ENCODE measurements around the gene NAP1L4.
A peak's percentile ranks its signal among the peaks of the same experiment; 100 is the strongest.

The NAP1L4 gene

GRCh38 chr11:2968341-2968900 is 23.7 kb downstream of the NAP1L4 start:
- Mint-ChIP-seq H3K4me1 (peaks cover 12% of the 10 kb centered on the region), H3K36me3 (ENCODE audit: low read depth) (peaks cover 88% of the 10 kb centered on the region), H3K9me3 (no peaks in the 10 kb centered on the region), H3K4me3 (no peak overlapping the region), H3K27me3 (no peaks in the 10 kb centered on the region), H3K27ac (no peak overlapping the region)
- no peak for DNase-seq
- ATAC-seq = no peak

DNA sequence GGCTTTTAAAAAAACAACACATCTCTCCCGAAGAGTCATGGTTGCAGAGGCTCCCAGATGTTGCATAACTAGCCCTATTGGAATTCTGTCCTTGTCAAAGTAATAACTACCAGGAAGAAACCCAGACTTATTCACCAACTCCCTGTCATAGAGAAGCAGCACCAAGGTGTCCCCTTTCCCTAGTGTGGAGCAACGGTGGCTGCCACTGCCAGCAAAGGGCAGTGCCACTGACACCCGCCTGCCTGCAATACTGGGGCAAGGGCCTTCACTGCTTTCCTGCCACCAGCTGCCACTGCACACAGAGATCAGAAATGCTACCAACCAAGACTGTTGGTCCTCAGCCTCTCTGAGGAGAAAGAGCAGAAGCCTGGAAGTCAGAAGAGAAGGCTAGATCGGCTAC is 27.3 kb downstream of the NAP1L4 start:
- Mint-ChIP-seq H3K4me1 (peaks cover 21% of the 10 kb centered on the region), H3K27ac (no peak overlapping the region), H3K9me3 (no peaks in the 10 kb centered on the region), H3K36me3 (ENCODE audit: low read depth) (peaks cover 84% of the 10 kb centered on the region), H3K4me3 (no peak overlapping the region), H3K27me3 (no peaks in the 10 kb centered on the region)
- ATAC-seq (no peak), DNase-seq (no peak)

- DNase-seq (no peak), ATAC-seq (no peak)
- Mint-ChIP-seq H3K9me3 (no peaks in the 10 kb centered on the region), H3K4me1 (peaks cover 21% of the 10 kb centered on the region), H3K27ac (no peak overlapping the region), H3K27me3 (no peaks in the 10 kb centered on the region), H3K36me3 (ENCODE audit: low read depth) (peaks cover 84% of the 10 kb centered on the region), H3K4me3 (no peak overlapping the region)
Measured at GRCh38 chr11:2963761-2964160, 28.4 kb downstream of the NAP1L4 start.

- Mint-ChIP-seq H3K9me3 (no peaks in the 10 kb centered on the region), H3K27ac (no peak overlapping the region), H3K4me1 (peaks cover 21% of the 10 kb centered on the region), H3K4me3 (no peak overlapping the region), H3K27me3 (no peaks in the 10 kb centered on the region), H3K36me3 (ENCODE audit: low read depth) (peaks cover 84% of the 10 kb centered on the region)
- DNase-seq = no peak
- no peak for ATAC-seq
Measured at GRCh38 chr11:2963112-2963754, 28.9 kb downstream of the NAP1L4 start.

DNA sequence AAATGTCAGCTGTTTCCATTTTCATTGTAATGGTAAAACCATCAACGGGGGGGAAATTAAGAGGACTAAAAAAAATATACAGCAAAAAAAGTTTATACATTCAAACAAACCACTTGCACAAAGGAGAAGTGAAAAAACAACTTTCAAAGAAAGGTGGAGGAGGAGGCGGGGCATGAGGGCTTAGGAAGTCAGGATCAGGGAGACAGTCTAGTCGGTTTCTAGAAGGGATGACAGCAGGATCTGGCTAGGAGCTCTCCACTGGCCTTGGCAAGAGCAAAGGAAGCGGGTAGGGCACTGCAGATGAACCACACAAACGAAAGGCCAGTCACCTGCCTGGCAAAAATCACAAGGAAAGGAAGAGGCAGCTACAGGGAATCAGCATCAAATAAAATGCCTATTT is 31.0 kb downstream of the NAP1L4 start:
- no peak overlapping the region for H3K27ac Mint-ChIP-seq

DNA sequence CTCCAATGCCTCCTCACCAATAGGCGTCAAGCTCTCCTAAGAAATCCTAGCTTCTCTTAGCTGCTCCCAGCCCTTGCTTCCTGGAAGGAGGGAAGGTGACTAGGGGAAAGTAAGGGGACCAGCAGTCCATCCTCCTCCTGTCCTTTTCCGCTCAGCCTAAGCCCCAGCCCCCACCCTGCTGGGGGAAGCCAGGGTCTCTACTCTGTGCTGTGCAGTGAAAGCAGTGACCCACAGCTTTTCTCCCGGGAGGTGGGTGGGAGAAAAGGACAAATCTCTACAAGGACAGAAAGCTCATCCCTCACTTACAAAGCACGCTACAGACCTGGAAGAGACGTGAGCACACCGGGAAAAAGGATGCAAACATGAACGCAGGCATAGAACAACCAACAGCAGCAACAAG is 32.0 kb downstream of the NAP1L4 start:
- Mint-ChIP-seq H3K36me3 (ENCODE audit: low read depth) (peaks cover 79% of the 10 kb centered on the region), H3K4me3 (no peak overlapping the region), H3K27me3 (no peaks in the 10 kb centered on the region), H3K4me1 (peaks cover 22% of the 10 kb centered on the region), H3K9me3 (no peaks in the 10 kb centered on the region), H3K27ac (no peak overlapping the region)
- ATAC-seq (no peak), DNase-seq (no peak)

More for the DNA sequence above, 31.0 kb downstream of the NAP1L4 start:
- Mint-ChIP-seq H3K4me3 (no peak overlapping the region), H3K4me1 (peaks cover 16% of the 10 kb centered on the region), H3K36me3 (ENCODE audit: low read depth) (peaks cover 78% of the 10 kb centered on the region), H3K27me3 (no peaks in the 10 kb centered on the region), H3K9me3 (no peaks in the 10 kb centered on the region)
- no peak for DNase-seq
- no peak for ATAC-seq

DNA sequence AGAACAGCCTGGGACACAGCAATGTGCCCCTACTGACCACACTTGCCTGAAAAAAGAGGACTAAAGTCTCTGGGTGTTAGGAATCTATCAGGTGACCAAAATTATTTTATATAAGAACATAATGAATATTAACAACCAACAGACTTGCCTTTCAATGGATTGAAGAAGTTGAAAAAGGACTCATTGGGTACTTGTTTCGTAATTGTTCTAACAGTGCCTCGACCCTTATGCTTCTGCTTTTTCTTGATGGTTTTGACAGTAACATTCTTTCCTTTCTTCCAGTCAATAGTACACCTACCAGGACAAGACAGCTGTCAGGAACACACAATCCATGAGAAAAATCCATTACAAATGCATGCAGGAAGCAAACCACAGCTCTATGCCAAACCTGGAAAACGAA is 33.9 kb downstream of the NAP1L4 start:
- H3K9me3 Mint-ChIP-seq = no peaks in the 10 kb centered on the region
- peaks cover 77% of the 10 kb centered on the region for H3K36me3 Mint-ChIP-seq (ENCODE audit: low read depth)
- DNase-seq = no peak

GRCh38 chr11:2955906-2956476 is 36.1 kb downstream of the NAP1L4 start:
- no peak for DNase-seq
- no peak for ATAC-seq
- H3K4me1 Mint-ChIP-seq = peaks cover 34% of the 10 kb centered on the region
- H3K9me3 Mint-ChIP-seq = no peaks in the 10 kb centered on the region
- H3K36me3 Mint-ChIP-seq (ENCODE audit: low read depth) = peaks cover 81% of the 10 kb centered on the region
- no peak overlapping the region for H3K4me3 Mint-ChIP-seq
- no peaks in the 10 kb centered on the region for H3K27me3 Mint-ChIP-seq
- peak overlapping the region; percentile 44 for H3K27ac Mint-ChIP-seq

More for the DNA sequence above, 33.9 kb downstream of the NAP1L4 start:
- Mint-ChIP-seq H3K27ac (no peak overlapping the region), H3K4me1 (peaks cover 22% of the 10 kb centered on the region), H3K27me3 (no peaks in the 10 kb centered on the region), H3K4me3 (no peak overlapping the region)
- ATAC-seq = no peak

DNA sequence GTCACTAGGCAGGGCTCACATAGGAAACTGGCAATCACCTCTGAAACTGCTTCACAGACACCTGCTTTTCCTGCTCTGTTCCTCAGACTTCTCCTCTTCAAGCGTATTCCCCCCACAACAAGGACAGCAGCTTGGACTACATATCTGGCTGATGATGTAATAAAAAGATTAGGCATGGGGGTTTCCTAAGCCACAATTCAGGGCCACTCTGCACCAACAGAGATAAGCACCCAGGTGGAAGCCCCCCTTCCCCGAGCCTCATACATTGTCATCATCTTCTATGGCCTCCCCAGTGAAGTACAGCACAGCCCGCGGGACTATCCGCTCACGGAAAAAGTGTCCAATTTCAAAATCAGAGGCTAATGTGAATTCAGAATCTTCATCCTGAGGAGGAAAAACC is 37.9 kb downstream of the NAP1L4 start:
- H3K4me1 Mint-ChIP-seq = peaks cover 43% of the 10 kb centered on the region
- ATAC-seq = no peak
- no peaks in the 10 kb centered on the region for H3K27me3 Mint-ChIP-seq

DNA sequence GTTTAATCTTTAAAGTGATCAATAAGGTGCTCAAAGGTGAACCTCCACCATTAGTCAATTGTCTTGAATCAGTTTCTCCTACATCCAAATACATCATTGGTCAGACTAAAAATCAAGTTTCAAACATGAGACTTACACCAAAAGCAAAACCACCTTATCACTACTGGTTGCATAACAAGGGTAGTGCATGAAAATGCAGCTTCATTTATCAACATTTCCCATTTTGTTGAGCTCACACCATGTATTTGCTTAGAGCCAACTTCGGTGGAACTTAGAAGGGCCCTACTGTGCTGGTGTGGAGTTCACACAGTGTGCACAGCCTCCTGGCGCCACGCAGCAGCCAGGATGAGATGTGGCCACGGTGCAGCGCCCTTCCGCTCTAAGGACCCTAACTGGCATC is 39.8 kb downstream of the NAP1L4 start:
- Mint-ChIP-seq H3K4me3 (no peak overlapping the region), H3K9me3 (no peaks in the 10 kb centered on the region), H3K36me3 (ENCODE audit: low read depth) (peaks cover 85% of the 10 kb centered on the region), H3K27me3 (no peaks in the 10 kb centered on the region), H3K4me1 (peaks cover 53% of the 10 kb centered on the region), H3K27ac (peak overlapping the region; percentile 64)
- DNase-seq = no peak
- no peak for ATAC-seq

More for the DNA sequence above, 37.9 kb downstream of the NAP1L4 start:
- Mint-ChIP-seq H3K9me3 (no peaks in the 10 kb centered on the region), H3K27ac (peak overlapping the region; percentile 23), H3K36me3 (ENCODE audit: low read depth) (peaks cover 79% of the 10 kb centered on the region), H3K4me3 (no peak overlapping the region)
- DNase-seq = no peak

DNA sequence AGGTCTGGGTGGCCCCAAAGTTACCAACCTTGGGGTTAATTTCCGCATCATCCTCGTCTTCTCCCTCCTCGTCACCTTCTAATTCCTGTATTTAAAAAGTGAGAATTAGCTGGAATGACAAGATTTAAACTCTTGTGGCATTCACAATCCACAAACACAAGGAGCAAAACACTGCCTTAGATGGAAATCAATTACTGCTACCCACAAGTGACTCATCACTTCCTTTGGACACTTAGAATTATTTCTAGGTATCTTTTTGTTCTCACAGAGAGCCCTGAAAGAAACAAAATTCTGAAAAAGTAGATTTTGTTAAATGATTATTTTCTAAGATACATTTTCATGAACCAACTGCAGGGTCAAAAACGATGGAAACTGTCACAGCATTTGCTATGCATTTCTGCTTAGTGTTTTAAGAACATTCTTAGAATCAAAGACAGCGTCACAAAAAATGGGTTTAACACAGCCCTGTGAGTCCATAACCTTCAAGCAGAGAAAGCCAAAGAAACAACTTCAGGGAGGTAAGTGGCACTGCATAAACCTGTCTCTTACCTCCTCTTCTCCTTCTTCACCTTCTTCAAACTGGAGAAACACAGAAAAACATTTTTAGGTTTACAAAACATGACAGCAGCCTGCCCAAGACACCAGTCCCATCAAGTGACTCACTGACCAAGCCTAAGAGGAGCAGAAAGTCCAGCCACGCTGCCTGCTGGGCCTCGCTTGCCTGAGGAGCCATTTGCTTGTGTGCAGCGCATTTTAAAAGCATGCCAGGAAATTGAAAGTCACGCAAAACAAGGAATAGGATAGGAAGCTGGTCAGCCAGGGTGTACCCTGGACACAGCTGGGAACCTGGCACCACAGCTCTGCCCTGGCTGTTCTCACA is 40.7 kb downstream of the NAP1L4 start:
- H3K9me3 Mint-ChIP-seq = no peaks in the 10 kb centered on the region
- H3K4me1 Mint-ChIP-seq = peaks cover 61% of the 10 kb centered on the region
- H3K4me3 Mint-ChIP-seq = no peak overlapping the region
- ATAC-seq (no peak), DNase-seq (no peak)
- H3K36me3 Mint-ChIP-seq (ENCODE audit: low read depth) = peaks cover 87% of the 10 kb centered on the region
- peak overlapping the region; percentile 63 for H3K27ac Mint-ChIP-seq
- no peaks in the 10 kb centered on the region for H3K27me3 Mint-ChIP-seq

DNA sequence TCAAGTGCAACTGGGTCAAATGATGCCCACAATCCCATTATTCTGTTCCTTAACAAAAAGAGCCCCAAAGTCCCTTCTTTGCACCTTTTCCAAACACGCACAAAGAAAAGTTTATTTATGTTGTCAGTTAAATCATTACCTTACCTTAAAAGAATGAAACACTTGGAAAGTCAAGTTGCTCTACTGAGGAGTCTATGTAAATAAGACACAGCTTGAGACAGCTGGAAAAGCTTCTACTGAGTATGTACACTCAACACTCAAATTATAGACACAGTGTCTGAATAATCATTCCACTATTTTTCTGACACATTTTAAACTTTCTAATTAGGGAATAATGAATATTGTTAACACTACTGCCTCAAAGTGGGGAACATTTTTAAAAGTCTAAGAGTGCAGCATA is 41.3 kb downstream of the NAP1L4 start:
- peaks cover 67% of the 10 kb centered on the region for H3K4me1 Mint-ChIP-seq

DNA sequence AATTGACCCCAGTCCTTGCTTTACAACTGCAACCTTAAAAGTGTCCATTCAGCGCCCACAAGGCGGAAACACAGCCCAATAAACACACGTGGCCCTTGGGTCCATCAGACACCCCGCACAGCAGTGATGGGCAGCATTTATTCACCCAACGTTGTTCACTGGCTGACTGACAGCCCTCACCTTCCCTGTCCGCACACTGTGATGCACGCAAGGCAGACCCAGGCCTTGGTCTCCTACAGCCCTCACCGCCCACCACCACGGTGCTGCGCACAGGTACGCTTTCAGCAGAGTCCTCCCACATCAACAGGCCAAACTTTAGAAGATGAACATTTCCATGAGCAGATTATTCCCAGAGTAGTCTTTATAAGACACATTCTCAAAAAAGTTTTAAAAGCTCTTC is 42.2 kb downstream of the NAP1L4 start:
- H3K27me3 Mint-ChIP-seq = no peaks in the 10 kb centered on the region
- no peaks in the 10 kb centered on the region for H3K9me3 Mint-ChIP-seq
- peaks cover 89% of the 10 kb centered on the region for H3K36me3 Mint-ChIP-seq (ENCODE audit: low read depth)
- H3K4me3 Mint-ChIP-seq = no peak overlapping the region
- H3K4me1 Mint-ChIP-seq = peaks cover 70% of the 10 kb centered on the region
- DNase-seq (no peak), ATAC-seq (no peak)
- peak overlapping the region; percentile 7 for H3K27ac Mint-ChIP-seq

More for the DNA sequence above, 41.3 kb downstream of the NAP1L4 start:
- no peaks in the 10 kb centered on the region for H3K9me3 Mint-ChIP-seq
- peaks cover 90% of the 10 kb centered on the region for H3K36me3 Mint-ChIP-seq (ENCODE audit: low read depth)
- H3K4me3 Mint-ChIP-seq = no peak overlapping the region
- ATAC-seq = no peak
- no peaks in the 10 kb centered on the region for H3K27me3 Mint-ChIP-seq
- DNase-seq = no peak
- peak overlapping the region; percentile 63 for H3K27ac Mint-ChIP-seq

GRCh38 chr11:2947744-2948143 is 44.4 kb downstream of the NAP1L4 start:
- no peak overlapping the region for H3K4me3 Mint-ChIP-seq
- ATAC-seq (no peak), DNase-seq (no peak)
- peak overlapping the region; percentile 67 for H3K27ac Mint-ChIP-seq
- H3K4me1 Mint-ChIP-seq = peaks cover 72% of the 10 kb centered on the region
- H3K27me3 Mint-ChIP-seq = no peaks in the 10 kb centered on the region
- H3K36me3 Mint-ChIP-seq (ENCODE audit: low read depth) = peaks cover 69% of the 10 kb centered on the region
- H3K9me3 Mint-ChIP-seq = no peaks in the 10 kb centered on the region
